ENCODE results near the gene THSD7B.

The THSD7B gene

GRCh38 chr2:136858656-136859055 lies 93.3 kb downstream of the THSD7B start:
- ChIA-PET POLR2A (no interaction called here), CTCF (no interaction called here)
- TF ChIP-seq CTCF (IDR thresholded peaks at IDR 0.05; ENCODE audit: control extremely low read depth, extremely low read depth, low read depth, missing control alignments), result no peak
- no peak for DNase-seq (ENCODE audit: extremely low spot score)

GRCh38 chr2:136860443-136860958 lies 95.2 kb downstream of the THSD7B start:
- DNase-seq (ENCODE audit: extremely low spot score), result no peak
- ChIA-PET CTCF (no interaction called here), POLR2A (no interaction called here)
- no peak for TF ChIP-seq CTCF (IDR thresholded peaks at IDR 0.05; ENCODE audit: control extremely low read depth, extremely low read depth, low read depth, missing control alignments)

GRCh38 chr2:136863468-136863867 lies 98.1 kb downstream of the THSD7B start:
- CTCF ChIA-PET, result interaction anchor here (1.1 to 1.2 kb wide), 2 partner anchors 9 to 28 kb away, joined by 3 read pairs; no protein-coding TSS in a partner anchor
- POLR2A ChIA-PET, result no interaction called here

GRCh38 chr2:136863874-136864273 lies 98.5 kb downstream of the THSD7B start:
- CTCF ChIA-PET, result interaction anchor here (1.1 to 2.3 kb wide), 2 partner anchors 13 to 28 kb away, joined by 3 to 6 read pairs; no protein-coding TSS in a partner anchor
- POLR2A ChIA-PET, result no interaction called here
- no peak for DNase-seq (ENCODE audit: extremely low spot score)
- no peak for TF ChIP-seq CTCF (IDR thresholded peaks at IDR 0.05; ENCODE audit: control extremely low read depth, extremely low read depth, low read depth, missing control alignments)

More at GRCh38 chr2:136863468-136863867, 98.1 kb downstream of the THSD7B start:
- no peak for DNase-seq (ENCODE audit: extremely low spot score)
- no peak for TF ChIP-seq CTCF (IDR thresholded peaks at IDR 0.05; ENCODE audit: control extremely low read depth, extremely low read depth, low read depth, missing control alignments)

GRCh38 chr2:136871424-136871823 lies 106.1 kb downstream of the THSD7B start:
- ChIA-PET CTCF (interaction anchor here (0.9 to 1.4 kb wide), 3 partner anchors 9 to 22 kb away, joined by 3 to 4 read pairs (median 3); no protein-coding TSS in a partner anchor), POLR2A (no interaction called here)
- no peak for TF ChIP-seq CTCF (IDR thresholded peaks at IDR 0.05; ENCODE audit: control extremely low read depth, extremely low read depth, low read depth, missing control alignments)
- no peak for DNase-seq (ENCODE audit: extremely low spot score)

GRCh38 chr2:136874258-136874657 lies 108.9 kb downstream of the THSD7B start:
- no peak for TF ChIP-seq CTCF (IDR thresholded peaks at IDR 0.05; ENCODE audit: control extremely low read depth, extremely low read depth, low read depth, missing control alignments)
- ChIA-PET POLR2A (no interaction called here), CTCF (interaction anchor here (1.5 kb wide), 1 partner anchor 964 kb away, joined by 5 read pairs; no protein-coding TSS in a partner anchor)
- DNase-seq (ENCODE audit: extremely low spot score), result no peak

Measured in GM10248 (cell line).